Spleen (tissue), 7 donors: ENCODE data around the gene TRPC4AP.

ENCODE experiments used
- CTCF ChIP-seq, 11 experiments: fragments of 200-600 bp in 7 of 11; fragments of 450-650 bp in 4 of 11; sonication (generic) in 4 of 11; IDR thresholded peaks in 8 of 11; conservative IDR thresholded peaks in 3 of 11; 1 replicate in 7 of 11; 2 replicates in 4 of 11; pipeline versions ENCODE4 v1.4.0 to v1.8.0; 2016 to 2021; ENCODE audit warnings: antibody characterized with exemption in 11 of 11, inconsistent platforms in 4 of 11, mild to moderate bottlenecking in 1 of 11
- POLR2A ChIP-seq, 3 donors: fragments of 450-650 bp; IDR thresholded peaks; one replicate each; pipeline ENCODE4 v1.5.1; 2017; ENCODE audit warnings: antibody characterized with exemption in 3 of 3, mild to moderate bottlenecking in 1 of 3
- POLR2AphosphoS5 ChIP-seq, 3 donors: sonication (generic); formaldehyde crosslinking; IDR thresholded peaks; one replicate each; pipeline ENCODE4 v1.5.1; 2017; ENCODE audit warnings: antibody characterized with exemption in 3 of 3
- donor health status: DM: no; HTN: no; CAD: no; lungs with moderate emphysema.
- donor health status: DM: no; HTN: no; CAD: no.
- donor health status: DM: no; HTN: no; CAD: no.

DNA sequence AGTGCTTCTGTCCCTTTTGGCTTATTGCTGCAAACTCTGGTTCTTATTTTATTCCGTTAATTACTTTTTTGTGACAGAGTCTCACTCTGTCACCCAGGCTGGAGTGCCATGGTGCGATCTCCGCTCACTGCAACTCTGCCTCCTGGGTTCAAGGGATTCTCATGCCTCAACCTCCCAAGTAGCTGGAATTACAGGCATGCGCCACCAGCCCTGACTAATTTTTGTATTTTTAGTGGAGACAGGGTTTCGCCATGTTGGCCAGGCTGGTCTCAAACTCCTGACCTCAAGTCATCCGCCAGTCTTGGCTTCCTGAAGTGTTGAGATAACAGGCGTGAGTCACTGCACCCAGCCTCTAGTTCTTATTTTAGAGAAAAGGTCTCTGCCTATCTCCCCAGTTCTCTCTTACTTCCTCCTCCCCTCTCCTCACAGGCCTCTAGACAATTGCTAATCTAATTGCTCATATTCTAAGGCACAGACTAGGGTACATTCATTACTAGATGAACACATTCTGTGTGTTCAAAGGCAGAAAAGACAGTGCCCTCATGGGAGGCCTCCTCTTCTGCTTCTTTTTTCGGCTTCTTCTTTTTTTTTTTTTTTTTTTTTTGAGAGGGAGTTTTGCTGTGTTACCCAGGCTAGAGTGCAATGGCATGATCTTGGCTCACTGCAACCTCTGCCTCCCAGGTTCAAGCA is 27.6 kb upstream of the TRPC4AP start:
- TF ChIP-seq CTCF (IDR thresholded peaks at IDR 0.05 in 8 of 11, conservative IDR thresholded peaks at IDR 0.05 in 3 of 11): no peak
- TF ChIP-seq POLR2A (IDR thresholded peaks at IDR 0.05): no peak
- TF ChIP-seq POLR2AphosphoS5 (IDR thresholded peaks at IDR 0.05): no peak
